HEK293 (cell line): ENCODE data around the gene FNDC8.

Source experiments
- CTCF ChIA-PET: fragments of 350-600 bp; formaldehyde crosslinking; extraction: SDS; loops from one replicate; lab custom pipeline; 2021; ENCODE audit warnings: antibody characterized with exemption; lab: Yijun Ruan, JAX
- POLR2A ChIA-PET: fragments of 300-600 bp; formaldehyde crosslinking; extraction: SDS; loops from one replicate; lab custom pipeline; 2020; ENCODE audit warnings: antibody characterized with exemption, inconsistent platforms; lab: Yijun Ruan, JAX
- H3K27ac ChIP-seq: fragments of 200-500 bp; sonication (Bioruptor generic); 2 replicates; pipeline ENCODE4 v1.5.1; 2014; ENCODE audit warnings: low read depth, low read length, control low read depth, inconsistent platforms; ENCODE audit errors: extremely low read depth
- H3K36me3 ChIP-seq, 2 experiments: fragments of 200-500 bp in 1 of 2; sonication (Bioruptor generic) in 1 of 2; 1 replicate in 1 of 2; 2 replicates in 1 of 2; pipeline ENCODE4 v1.5.1; 2014 to 2017; ENCODE audit warnings: inconsistent platforms in 2 of 2, low read length in 2 of 2; ENCODE audit not compliant: control insufficient read depth in 2 of 2, insufficient read depth in 1 of 2
- H3K4me1 ChIP-seq: fragments of 200-500 bp; sonication (Bioruptor generic); 2 replicates; pipeline ENCODE4 v1.5.1; 2014; ENCODE audit warnings: mild to moderate bottlenecking, low read length, inconsistent platforms; ENCODE audit not compliant: control insufficient read depth, insufficient read depth
- H3K4me3 ChIP-seq: 2 replicates; pipeline ENCODE4 v1.5.1; 2011; ENCODE audit warnings: low read depth, mild to moderate bottlenecking, control low read depth, low read length, moderate library complexity
- H3K9me3 ChIP-seq: fragments of 200-500 bp; sonication (Bioruptor generic); 2 replicates; pipeline ENCODE4 v1.5.1; 2014; ENCODE audit warnings: low read depth, low read length, inconsistent platforms; ENCODE audit not compliant: control insufficient read depth, insufficient read depth
- EGR2 ChIP-seq: fragments of 450-650 bp; formaldehyde crosslinking; IDR thresholded peaks from 2 replicates; pipeline ENCODE4 v1.5.1; 2016; ENCODE audit warnings: low read depth, missing biosample characterization, missing genetic modification characterization
- SETDB1 ChIP-seq: IDR thresholded peaks from one replicate; pipeline ENCODE4 v1.6.1; 2017; ENCODE audit warnings: mild to moderate bottlenecking, low read length, moderate library complexity, mixed read lengths; ENCODE audit not compliant: insufficient read length
- YY1 ChIP-seq: fragments of 450-650 bp; formaldehyde crosslinking; IDR thresholded peaks from 2 replicates; pipeline ENCODE4 v1.5.1; 2018; ENCODE audit warnings: missing biosample characterization, missing genetic modification characterization
- ZBTB20 ChIP-seq: fragments of 450-650 bp; formaldehyde crosslinking; IDR thresholded peaks from 2 replicates; pipeline ENCODE4 v1.5.1; 2016; ENCODE audit warnings: missing biosample characterization, missing genetic modification characterization
- ZFP69B ChIP-seq: fragments of 450-650 bp; formaldehyde crosslinking; IDR thresholded peaks from 2 replicates; pipeline ENCODE4 v1.5.1; 2016; ENCODE audit warnings: missing biosample characterization, missing genetic modification characterization
- ZNF132 ChIP-seq: fragments of 450-650 bp; formaldehyde crosslinking; IDR thresholded peaks from 2 replicates; pipeline ENCODE4 v1.5.1; 2017; ENCODE audit warnings: missing biosample characterization, missing genetic modification characterization, borderline replicate concordance
- ZNF16 ChIP-seq: fragments of 450-650 bp; formaldehyde crosslinking; IDR thresholded peaks from 2 replicates; pipeline ENCODE4 v1.5.1; 2016; ENCODE audit warnings: low read depth, missing biosample characterization, missing genetic modification characterization
- ZNF184 ChIP-seq: fragments of 450-650 bp; IDR thresholded peaks from 2 replicates; pipeline ENCODE4 v1.5.1; 2018; ENCODE audit warnings: missing biosample characterization, mild to moderate bottlenecking, missing genetic modification characterization
- ZNF350 ChIP-seq: fragments of 450-650 bp; formaldehyde crosslinking; IDR thresholded peaks from 2 replicates; pipeline ENCODE4 v1.5.0; 2017; ENCODE audit warnings: missing biosample characterization, mild to moderate bottlenecking, missing genetic modification characterization
- ZNF529 ChIP-seq: fragments of 450-650 bp; formaldehyde crosslinking; IDR thresholded peaks from 2 replicates; pipeline ENCODE4 v1.5.1; 2017; ENCODE audit warnings: missing genetic modification characterization, missing biosample characterization; ENCODE audit not compliant: insufficient replicate concordance
- ZNF548 ChIP-seq: fragments of 450-650 bp; formaldehyde crosslinking; IDR thresholded peaks from 2 replicates; pipeline ENCODE4 v1.5.1; 2016; ENCODE audit warnings: missing biosample characterization, missing genetic modification characterization
- ZNF600 ChIP-seq: fragments of 450-650 bp; formaldehyde crosslinking; IDR thresholded peaks from 2 replicates; pipeline ENCODE4 v1.5.1; 2016; ENCODE audit warnings: missing biosample characterization, missing genetic modification characterization
- ZNF670 ChIP-seq: fragments of 450-650 bp; formaldehyde crosslinking; IDR thresholded peaks from 2 replicates; pipeline ENCODE4 v1.5.1; 2016; ENCODE audit warnings: missing biosample characterization, missing genetic modification characterization, low read depth
- ZNF768 ChIP-seq: fragments of 450-650 bp; formaldehyde crosslinking; IDR thresholded peaks from 2 replicates; pipeline ENCODE4 v1.5.1; 2018; ENCODE audit warnings: missing biosample characterization, mild to moderate bottlenecking, missing genetic modification characterization
- TF ChIP-seq, protein P1 (sequence below): fragments of 450-650 bp; formaldehyde crosslinking; IDR thresholded peaks from 2 replicates; pipeline ENCODE4 v1.5.1; 2017; ENCODE audit warnings: missing biosample characterization, missing genetic modification characterization
- TF ChIP-seq, protein P2 (sequence below): fragments of 450-650 bp; formaldehyde crosslinking; IDR thresholded peaks from 2 replicates; pipeline ENCODE4 v1.5.1; 2016; ENCODE audit warnings: missing biosample characterization, missing genetic modification characterization
- TF ChIP-seq, protein P3 (sequence below): fragments of 450-650 bp; formaldehyde crosslinking; IDR thresholded peaks from 2 replicates; pipeline ENCODE4 v1.5.1; 2016; ENCODE audit warnings: missing biosample characterization, missing genetic modification characterization
- TF ChIP-seq, protein P4 (sequence below): fragments of 450-650 bp; formaldehyde crosslinking; IDR thresholded peaks from 2 replicates; pipeline ENCODE4 v1.5.1; 2017; ENCODE audit warnings: missing biosample characterization, missing genetic modification characterization
- TF ChIP-seq, protein P5 (sequence below): fragments of 450-650 bp; formaldehyde crosslinking; IDR thresholded peaks from 2 replicates; pipeline ENCODE4 v1.5.1; 2016; ENCODE audit warnings: missing biosample characterization, missing genetic modification characterization

Gene FNDC8

DNA sequence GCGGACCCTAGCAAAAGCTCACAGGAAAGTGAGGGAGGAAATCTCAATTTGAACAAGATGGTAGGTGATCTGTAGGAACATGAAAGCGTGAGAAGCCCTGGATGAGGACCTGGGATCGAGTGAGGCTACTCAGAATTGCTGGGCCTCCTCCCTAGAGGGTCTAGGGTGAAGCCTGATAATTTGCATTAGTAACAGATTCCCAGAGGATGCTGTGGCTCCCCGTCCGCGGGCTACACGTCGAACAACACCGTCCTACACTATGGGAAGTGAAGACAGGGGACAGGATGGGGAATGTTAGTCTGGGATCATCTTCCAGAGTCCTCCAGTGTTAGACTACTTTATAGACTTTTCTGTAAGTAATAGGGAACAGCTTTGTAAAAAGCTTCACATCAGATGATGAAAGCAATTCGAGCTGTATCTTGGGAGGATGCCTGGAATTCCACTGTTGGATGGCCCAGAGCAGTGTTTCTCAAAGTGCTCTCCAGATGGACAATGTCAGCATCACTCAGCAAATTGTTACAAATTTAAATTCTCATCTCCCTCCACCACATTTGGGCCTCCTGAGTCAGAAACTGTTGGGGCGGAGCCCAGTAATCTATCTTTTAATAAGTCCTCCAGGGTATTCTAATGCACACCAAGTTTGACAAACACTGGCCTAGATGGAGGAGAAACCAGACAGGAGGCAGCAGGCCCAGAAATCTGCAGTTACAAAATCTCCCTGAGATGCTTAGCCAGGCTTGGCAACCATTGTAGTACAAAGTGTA, 6.5 kb downstream of the FNDC8 start:
- ChIA-PET CTCF (interaction anchor here (0.6 to 1.6 kb wide), 6 partner anchors 9 to 207 kb away, joined by 3 to 4 read pairs (median 3); no protein-coding TSS in a partner anchor), POLR2A (interaction anchor here (0.5 to 1.2 kb wide), 4 partner anchors 9 to 448 kb away, joined by 3 to 5 read pairs (median 3); no protein-coding TSS in a partner anchor)
- H3K4me1 ChIP-seq, result no peaks in the 10 kb centered on the region
- H3K9me3 ChIP-seq, result no peaks in the 10 kb centered on the region
- H3K27ac ChIP-seq, result no peak overlapping the region
- TF ChIP-seq, protein P1, sequence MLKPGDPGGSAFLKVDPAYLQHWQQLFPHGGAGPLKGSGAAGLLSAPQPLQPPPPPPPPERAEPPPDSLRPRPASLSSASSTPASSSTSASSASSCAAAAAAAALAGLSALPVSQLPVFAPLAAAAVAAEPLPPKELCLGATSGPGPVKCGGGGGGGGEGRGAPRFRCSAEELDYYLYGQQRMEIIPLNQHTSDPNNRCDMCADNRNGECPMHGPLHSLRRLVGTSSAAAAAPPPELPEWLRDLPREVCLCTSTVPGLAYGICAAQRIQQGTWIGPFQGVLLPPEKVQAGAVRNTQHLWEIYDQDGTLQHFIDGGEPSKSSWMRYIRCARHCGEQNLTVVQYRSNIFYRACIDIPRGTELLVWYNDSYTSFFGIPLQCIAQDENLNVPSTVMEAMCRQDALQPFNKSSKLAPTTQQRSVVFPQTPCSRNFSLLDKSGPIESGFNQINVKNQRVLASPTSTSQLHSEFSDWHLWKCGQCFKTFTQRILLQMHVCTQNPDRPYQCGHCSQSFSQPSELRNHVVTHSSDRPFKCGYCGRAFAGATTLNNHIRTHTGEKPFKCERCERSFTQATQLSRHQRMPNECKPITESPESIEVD, result no peak
- TF ChIP-seq, protein P2, sequence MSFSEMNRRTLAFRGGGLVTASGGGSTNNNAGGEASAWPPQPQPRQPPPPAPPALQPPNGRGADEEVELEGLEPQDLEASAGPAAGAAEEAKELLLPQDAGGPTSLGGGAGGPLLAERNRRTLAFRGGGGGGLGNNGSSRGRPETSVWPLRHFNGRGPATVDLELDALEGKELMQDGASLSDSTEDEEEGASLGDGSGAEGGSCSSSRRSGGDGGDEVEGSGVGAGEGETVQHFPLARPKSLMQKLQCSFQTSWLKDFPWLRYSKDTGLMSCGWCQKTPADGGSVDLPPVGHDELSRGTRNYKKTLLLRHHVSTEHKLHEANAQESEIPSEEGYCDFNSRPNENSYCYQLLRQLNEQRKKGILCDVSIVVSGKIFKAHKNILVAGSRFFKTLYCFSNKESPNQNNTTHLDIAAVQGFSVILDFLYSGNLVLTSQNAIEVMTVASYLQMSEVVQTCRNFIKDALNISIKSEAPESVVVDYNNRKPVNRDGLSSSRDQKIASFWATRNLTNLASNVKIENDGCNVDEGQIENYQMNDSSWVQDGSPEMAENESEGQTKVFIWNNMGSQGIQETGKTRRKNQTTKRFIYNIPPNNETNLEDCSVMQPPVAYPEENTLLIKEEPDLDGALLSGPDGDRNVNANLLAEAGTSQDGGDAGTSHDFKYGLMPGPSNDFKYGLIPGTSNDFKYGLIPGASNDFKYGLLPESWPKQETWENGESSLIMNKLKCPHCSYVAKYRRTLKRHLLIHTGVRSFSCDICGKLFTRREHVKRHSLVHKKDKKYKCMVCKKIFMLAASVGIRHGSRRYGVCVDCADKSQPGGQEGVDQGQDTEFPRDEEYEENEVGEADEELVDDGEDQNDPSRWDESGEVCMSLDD (tag by site-specific recombination), result no peak
- no peak for TF ChIP-seq ZNF529 (tag by site-specific recombination)
- TF ChIP-seq, protein P3, sequence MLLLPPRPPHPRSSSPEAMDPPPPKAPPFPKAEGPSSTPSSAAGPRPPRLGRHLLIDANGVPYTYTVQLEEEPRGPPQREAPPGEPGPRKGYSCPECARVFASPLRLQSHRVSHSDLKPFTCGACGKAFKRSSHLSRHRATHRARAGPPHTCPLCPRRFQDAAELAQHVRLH (tag by site-specific recombination), result no peak
- TF ChIP-seq ZNF670 (tag by site-specific recombination), result no peak
- TF ChIP-seq ZBTB20 (tag by site-specific recombination), result no peak
- TF ChIP-seq, protein P4, sequence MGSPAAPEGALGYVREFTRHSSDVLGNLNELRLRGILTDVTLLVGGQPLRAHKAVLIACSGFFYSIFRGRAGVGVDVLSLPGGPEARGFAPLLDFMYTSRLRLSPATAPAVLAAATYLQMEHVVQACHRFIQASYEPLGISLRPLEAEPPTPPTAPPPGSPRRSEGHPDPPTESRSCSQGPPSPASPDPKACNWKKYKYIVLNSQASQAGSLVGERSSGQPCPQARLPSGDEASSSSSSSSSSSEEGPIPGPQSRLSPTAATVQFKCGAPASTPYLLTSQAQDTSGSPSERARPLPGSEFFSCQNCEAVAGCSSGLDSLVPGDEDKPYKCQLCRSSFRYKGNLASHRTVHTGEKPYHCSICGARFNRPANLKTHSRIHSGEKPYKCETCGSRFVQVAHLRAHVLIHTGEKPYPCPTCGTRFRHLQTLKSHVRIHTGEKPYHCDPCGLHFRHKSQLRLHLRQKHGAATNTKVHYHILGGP (tag by site-specific recombination), result no peak
- no peak for TF ChIP-seq EGR2 (tag by site-specific recombination)
- TF ChIP-seq YY1 (tag by site-specific recombination), result no peak
- no peak for TF ChIP-seq ZNF16 (tag by site-specific recombination)
- no peak for TF ChIP-seq ZNF350
- no peak for TF ChIP-seq ZNF132 (tag by site-specific recombination)
- no peak for TF ChIP-seq ZFP69B (tag by site-specific recombination)
- TF ChIP-seq ZNF184 (tag by site-specific recombination), result no peak
- TF ChIP-seq ZNF548, result no peak
- TF ChIP-seq ZNF600 (tag by site-specific recombination), result no peak
- no peak for TF ChIP-seq ZNF768 (tag by site-specific recombination)
- no peak overlapping the region for H3K4me3 ChIP-seq
- H3K36me3 ChIP-seq, result peaks cover 0 to 32% of the 10 kb centered on the region in 2 experiments; a peak in 1 of 3 replicates

DNA sequence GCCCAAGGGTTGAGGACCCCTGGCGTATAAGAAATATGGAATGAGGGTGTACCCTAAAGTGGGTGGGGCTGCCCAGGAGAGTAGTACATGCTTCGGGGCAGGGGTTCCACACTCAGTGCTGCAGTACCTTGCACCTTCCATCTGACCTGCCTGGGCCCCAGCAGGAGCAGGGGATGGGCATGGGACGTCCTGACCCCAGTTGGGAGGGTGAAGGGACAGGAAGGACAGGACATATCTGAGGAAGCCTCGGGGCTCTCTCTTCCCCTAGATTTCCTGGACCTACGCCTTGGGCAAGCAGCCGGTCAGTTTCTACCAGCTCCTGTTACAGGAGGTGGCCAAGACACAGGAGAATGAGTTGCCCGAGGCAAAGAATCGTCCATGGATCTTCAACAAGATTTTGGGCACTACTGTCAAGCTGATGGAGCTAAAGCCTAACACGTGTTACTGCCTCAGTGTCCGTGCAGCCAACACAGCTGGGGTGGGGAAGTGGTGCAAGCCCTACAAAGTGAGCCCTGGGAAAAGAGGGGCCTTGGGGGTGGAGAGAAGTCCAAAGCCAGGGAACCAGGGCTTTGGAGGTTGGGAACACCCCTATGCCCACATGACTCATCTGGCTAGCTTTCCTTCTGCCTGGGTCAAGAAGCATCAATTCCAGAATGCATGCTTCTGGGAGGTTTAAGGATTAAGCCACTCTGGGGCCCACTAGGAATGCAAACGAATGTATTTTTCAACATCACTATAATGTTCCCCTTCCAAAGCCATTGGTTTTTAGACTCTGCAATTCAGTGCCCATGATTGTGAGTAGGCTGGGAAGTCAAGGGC, 7.9 kb downstream of the FNDC8 start:
- Histone ChIP-seq H3K36me3 (peaks cover 13 to 46% of the 10 kb centered on the region in 2 experiments), H3K4me1 (no peaks in the 10 kb centered on the region), H3K9me3 (no peaks in the 10 kb centered on the region), H3K27ac (no peak overlapping the region), H3K4me3 (no peak overlapping the region)
- CTCF ChIA-PET, result interaction anchor here (0.6 to 1.2 kb wide), 2 partner anchors 9 to 14 kb away, joined by 3 to 4 read pairs; no protein-coding TSS in a partner anchor
- POLR2A ChIA-PET, result no interaction called here
- TF ChIP-seq, protein P5, sequence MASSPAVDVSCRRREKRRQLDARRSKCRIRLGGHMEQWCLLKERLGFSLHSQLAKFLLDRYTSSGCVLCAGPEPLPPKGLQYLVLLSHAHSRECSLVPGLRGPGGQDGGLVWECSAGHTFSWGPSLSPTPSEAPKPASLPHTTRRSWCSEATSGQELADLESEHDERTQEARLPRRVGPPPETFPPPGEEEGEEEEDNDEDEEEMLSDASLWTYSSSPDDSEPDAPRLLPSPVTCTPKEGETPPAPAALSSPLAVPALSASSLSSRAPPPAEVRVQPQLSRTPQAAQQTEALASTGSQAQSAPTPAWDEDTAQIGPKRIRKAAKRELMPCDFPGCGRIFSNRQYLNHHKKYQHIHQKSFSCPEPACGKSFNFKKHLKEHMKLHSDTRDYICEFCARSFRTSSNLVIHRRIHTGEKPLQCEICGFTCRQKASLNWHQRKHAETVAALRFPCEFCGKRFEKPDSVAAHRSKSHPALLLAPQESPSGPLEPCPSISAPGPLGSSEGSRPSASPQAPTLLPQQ, result 0 out of 2 replicates have a peak, but pooled peaks have one; percentile 12
- TF ChIP-seq SETDB1, result no peak
